Measurements from ENCODE around the gene WDR41.

DNA sequence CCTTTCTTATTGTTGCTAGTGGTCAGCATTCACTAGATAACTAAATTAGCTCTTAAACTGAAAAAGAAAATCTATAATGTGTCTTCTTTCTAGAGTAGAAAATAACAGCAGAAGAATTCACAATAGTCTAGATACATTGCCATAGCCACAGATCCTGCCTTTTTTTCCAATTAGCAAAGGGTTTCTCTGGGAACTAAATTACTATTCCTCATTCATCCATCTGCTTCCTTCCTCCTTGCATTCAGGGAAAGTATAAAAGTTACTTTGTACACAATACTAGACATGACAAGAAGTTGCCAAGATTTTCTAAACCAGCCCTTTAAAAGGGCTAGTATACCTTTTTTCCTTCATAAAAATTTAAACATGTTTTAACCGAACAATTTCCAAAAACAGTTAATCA is 21.2 kb upstream of the WDR41 start:
- no peak for TF ChIP-seq POLR2AphosphoS5 (IDR thresholded peaks at IDR 0.05)
- no peak for TF ChIP-seq POLR2A (IDR thresholded peaks at IDR 0.05)

Measured in suprapubic skin (tissue), 4 donors.